Panc1 (cell line): ENCODE results near the gene MROH7. TPM values are rescaled to one million over a fixed set of nuclear protein-coding genes. Genes with fewer than 3 reads are reported as not detected.

Source experiments
- ATAC-seq: fragments of 200-7000 bp; cut with Tn5 transposase; 2 replicates; pipeline ENCODE4 v1.9.1; 2020; ENCODE audit warnings: mild to moderate bottlenecking, moderate library complexity
- BruUV-seq: library from RNA; stranded (reverse); fragments of 400-500 nt; replicated peaks from 2 replicates; lab custom pipeline; 2021; lab: Mats Ljungman, UMichigan
- CTCF ChIA-PET: fragments of 300-600 bp; sonication (Branson Sonifier 250); formaldehyde crosslinking; loops from one replicate; lab custom pipeline; 2022; ENCODE audit warnings: antibody characterized with exemption; lab: Charles Lee
- POLR2A ChIA-PET: fragments of 300-600 bp; sonication (Branson Sonifier 250); formaldehyde crosslinking; loops from one replicate; lab custom pipeline; 2022; ENCODE audit warnings: antibody characterized with exemption; lab: Charles Lee
- DNase-seq: peaks from one replicate; pipeline ENCODE4 v3.0.0-alpha.2; 2010; ENCODE audit warnings: low read depth, low spot score
- H3K27ac ChIP-seq: 2 replicates; pipeline ENCODE4 v1.5.1; 2011; ENCODE audit warnings: mild to moderate bottlenecking, low read length, inconsistent platforms
- H3K27me3 ChIP-seq: fragments of 200-500 bp; sonication (Bioruptor generic); 2 replicates; pipeline ENCODE4 v1.6.0; 2014; ENCODE audit warnings: low read length, inconsistent platforms; ENCODE audit not compliant: control insufficient read depth, insufficient read depth
- H3K36me3 ChIP-seq: fragments of 200-500 bp; sonication (Bioruptor generic); 2 replicates; pipeline ENCODE4 v1.5.1; 2014; ENCODE audit warnings: inconsistent platforms, mild to moderate bottlenecking, low read length, moderate library complexity; ENCODE audit not compliant: control insufficient read depth, insufficient read depth
- H3K4me1 ChIP-seq: 2 replicates; pipeline ENCODE4 v1.5.1; 2011; ENCODE audit warnings: inconsistent platforms, mild to moderate bottlenecking, low read length, moderate library complexity; ENCODE audit not compliant: control insufficient read depth, insufficient read depth
- H3K4me3 ChIP-seq, 2 experiments: 2 replicates each; pipeline ENCODE4 v1.5.1; 2011 to 2012; ENCODE audit warnings: low read depth in 2 of 2, low read length in 2 of 2, mild to moderate bottlenecking in 2 of 2, inconsistent platforms in 1 of 2, moderate library complexity in 1 of 2
- H3K9me3 ChIP-seq: fragments of 200-500 bp; sonication (Bioruptor generic); 2 replicates; pipeline ENCODE4 v1.5.1; 2014; ENCODE audit warnings: low read depth, mild to moderate bottlenecking, inconsistent platforms, low read length, moderate library complexity; ENCODE audit not compliant: control insufficient read depth, insufficient read depth
- POLR2AphosphoS5 ChIP-seq: IDR thresholded peaks from 2 replicates; pipeline ENCODE4 v1.6.1; 2012; ENCODE audit warnings: mild to moderate bottlenecking, low read depth, low read length, moderate library complexity
- REST ChIP-seq, 2 experiments: IDR thresholded peaks; 2 replicates each; pipeline ENCODE4 v1.6.1; 2011 to 2012; ENCODE audit warnings: low read depth in 2 of 2, control low read depth in 1 of 2, low read length in 1 of 2, mild to moderate bottlenecking in 1 of 2, moderate library complexity in 1 of 2; ENCODE audit not compliant: insufficient read depth in 1 of 2
- SIN3A ChIP-seq: IDR thresholded peaks from 2 replicates; pipeline ENCODE4 v1.6.1; 2012; ENCODE audit warnings: low read depth, mild to moderate bottlenecking, low read length, moderate library complexity, borderline replicate concordance; ENCODE audit not compliant: insufficient read depth
- TCF7L2 ChIP-seq: IDR thresholded peaks from 2 replicates; pipeline ENCODE4 v1.6.1; 2011; ENCODE audit warnings: mild to moderate bottlenecking, low read depth, low read length, inconsistent platforms
- in situ Hi-C: cut with HindIII; loops from 2 replicates; pipeline ENCODE4 v1.10.0; 2016; ENCODE audit warnings: low sequenced_read_pairs, low pct_unique_long_range_greater_than_20kb
- intact Hi-C: fragments of 100-400 bp; cut with micrococcal nuclease; formaldehyde crosslinking; loops from one replicate; pipeline ENCODE4 v1.10.0; 2022; ENCODE audit not compliant: unreplicated experiment
- total RNA-seq: library from RNA; stranded (reverse); gene quantifications from one replicate; pipeline ENCODE4 v1.2.1, GENCODE V29; 2021; ENCODE audit not compliant: unreplicated experiment
- TF ChIP-seq, protein P1 (sequence below): fragments of 450-650 bp; IDR thresholded peaks from 2 replicates; pipeline ENCODE4 v1.5.1; 2017; ENCODE audit warnings: mild to moderate bottlenecking

MROH7 gene
- total RNA-seq, 1 experiment from 2014 or later, result not detected

GRCh38 chr1:54594463-54594862 lies 47.1 kb upstream of the MROH7 start:
- in situ Hi-C loops (no loop called here), intact Hi-C loops (no loop called here)

DNA sequence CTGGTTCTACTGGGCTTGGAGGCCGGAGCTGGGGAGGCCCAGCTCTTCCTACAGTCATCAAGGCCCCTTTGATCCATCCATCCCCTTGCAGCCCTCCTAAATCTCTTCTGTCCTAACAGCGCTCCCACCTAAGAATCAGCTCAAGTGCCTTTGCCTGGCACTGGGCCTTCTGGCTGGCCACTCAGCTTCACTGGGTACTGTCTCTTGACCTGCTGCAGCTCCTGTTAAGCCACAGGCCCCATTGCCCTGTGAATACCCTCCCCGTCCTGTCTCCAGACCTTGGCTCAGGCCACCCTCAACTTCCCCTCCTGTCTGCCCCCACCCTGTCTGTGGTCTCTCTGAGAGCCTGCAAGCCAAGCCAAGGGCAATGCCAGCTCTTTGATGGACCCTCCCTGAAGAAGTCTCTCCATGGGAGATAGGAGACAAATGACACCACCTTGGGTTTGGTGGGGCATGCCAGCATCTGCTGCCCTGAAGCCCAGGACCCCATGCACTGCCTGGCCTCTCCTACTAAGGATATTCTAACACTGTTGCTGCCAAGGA lies 45.6 kb upstream of the MROH7 start:
- intact Hi-C loops, result no loop called here
- no TSS peak for BruUV-seq
- Histone ChIP-seq H3K36me3 (no peaks in the 10 kb centered on the region), H3K9me3 (no peaks in the 10 kb centered on the region), H3K27ac (no peak overlapping the region), H3K4me1 (no peaks in the 10 kb centered on the region), H3K27me3 (no peaks in the 10 kb centered on the region), H3K4me3 (no peak overlapping the region)
- TF ChIP-seq REST (IDR thresholded peaks at IDR 0.05; ENCODE audit: insufficient read depth in 1 of 2, low read depth in 2 of 2, low read length in 1 of 2) (no peak), POLR2AphosphoS5 (no peak), SIN3A (no peak), TCF7L2 (no peak)
- TF ChIP-seq, protein P1, sequence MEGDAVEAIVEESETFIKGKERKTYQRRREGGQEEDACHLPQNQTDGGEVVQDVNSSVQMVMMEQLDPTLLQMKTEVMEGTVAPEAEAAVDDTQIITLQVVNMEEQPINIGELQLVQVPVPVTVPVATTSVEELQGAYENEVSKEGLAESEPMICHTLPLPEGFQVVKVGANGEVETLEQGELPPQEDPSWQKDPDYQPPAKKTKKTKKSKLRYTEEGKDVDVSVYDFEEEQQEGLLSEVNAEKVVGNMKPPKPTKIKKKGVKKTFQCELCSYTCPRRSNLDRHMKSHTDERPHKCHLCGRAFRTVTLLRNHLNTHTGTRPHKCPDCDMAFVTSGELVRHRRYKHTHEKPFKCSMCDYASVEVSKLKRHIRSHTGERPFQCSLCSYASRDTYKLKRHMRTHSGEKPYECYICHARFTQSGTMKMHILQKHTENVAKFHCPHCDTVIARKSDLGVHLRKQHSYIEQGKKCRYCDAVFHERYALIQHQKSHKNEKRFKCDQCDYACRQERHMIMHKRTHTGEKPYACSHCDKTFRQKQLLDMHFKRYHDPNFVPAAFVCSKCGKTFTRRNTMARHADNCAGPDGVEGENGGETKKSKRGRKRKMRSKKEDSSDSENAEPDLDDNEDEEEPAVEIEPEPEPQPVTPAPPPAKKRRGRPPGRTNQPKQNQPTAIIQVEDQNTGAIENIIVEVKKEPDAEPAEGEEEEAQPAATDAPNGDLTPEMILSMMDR, result no peak
- in situ Hi-C loops, result no loop called here
- no peak for DNase-seq
- ChIA-PET POLR2A (no interaction called here), CTCF (no interaction called here)
- no peak for ATAC-seq

More at GRCh38 chr1:54594463-54594862, 47.1 kb upstream of the MROH7 start:
- no peak overlapping the region for H3K27ac ChIP-seq
- DNase-seq (no peak), ATAC-seq (no peak)
- H3K9me3 ChIP-seq, result no peaks in the 10 kb centered on the region
- BruUV-seq, result no TSS peak
- TF ChIP-seq, protein P1, result no peak
- TF ChIP-seq TCF7L2, result no peak
- TF ChIP-seq REST (IDR thresholded peaks at IDR 0.05; ENCODE audit: insufficient read depth in 1 of 2, low read depth in 2 of 2, low read length in 1 of 2), result no peak
- TF ChIP-seq POLR2AphosphoS5, result no peak
- TF ChIP-seq SIN3A, result no peak
- no peaks in the 10 kb centered on the region for H3K36me3 ChIP-seq
- POLR2A ChIA-PET, result no interaction called here
- no peaks in the 10 kb centered on the region for H3K4me1 ChIP-seq
- H3K27me3 ChIP-seq, result no peaks in the 10 kb centered on the region
- no peak overlapping the region for H3K4me3 ChIP-seq
- CTCF ChIA-PET, result interaction anchor here (0.6 kb wide), 2 partner anchors 45 to 419 kb away, joined by 3 read pairs; no protein-coding TSS in a partner anchor
